Body of pancreas (tissue), 4 donors: ENCODE measurements around the gene GPR65.

Experiments used
- CTCF ChIP-seq, 7 experiments: fragments of 450-650 bp in 4 of 7; fragments of 200-600 bp in 3 of 7; sonication (generic) in 3 of 7; IDR thresholded peaks; one replicate each; pipeline ENCODE4 v1.5.1; 2016 to 2019; ENCODE audit warnings: antibody characterized with exemption in 7 of 7
- POLR2A ChIP-seq, 3 donors: fragments of 450-650 bp; IDR thresholded peaks; one replicate each; pipeline ENCODE4 v1.6.1; 2016; ENCODE audit warnings: antibody characterized with exemption in 3 of 3, mild to moderate bottlenecking in 2 of 3

GRCh38 chr14:88030079-88030478, 25.1 kb downstream of the GPR65 start:
- TF ChIP-seq CTCF (IDR thresholded peaks at IDR 0.05) = no peak
- TF ChIP-seq POLR2A (IDR thresholded peaks at IDR 0.05) = no peak
